Raji (cell line): ENCODE data around the gene FAM170B.

Experiments
- POLR2A ChIP-seq: IDR thresholded peaks from 2 replicates; pipeline ENCODE4 v1.6.1; 2011; ENCODE audit warnings: low read depth, low read length, control low read depth; ENCODE audit not compliant: insufficient read depth

Gene FAM170B

DNA sequence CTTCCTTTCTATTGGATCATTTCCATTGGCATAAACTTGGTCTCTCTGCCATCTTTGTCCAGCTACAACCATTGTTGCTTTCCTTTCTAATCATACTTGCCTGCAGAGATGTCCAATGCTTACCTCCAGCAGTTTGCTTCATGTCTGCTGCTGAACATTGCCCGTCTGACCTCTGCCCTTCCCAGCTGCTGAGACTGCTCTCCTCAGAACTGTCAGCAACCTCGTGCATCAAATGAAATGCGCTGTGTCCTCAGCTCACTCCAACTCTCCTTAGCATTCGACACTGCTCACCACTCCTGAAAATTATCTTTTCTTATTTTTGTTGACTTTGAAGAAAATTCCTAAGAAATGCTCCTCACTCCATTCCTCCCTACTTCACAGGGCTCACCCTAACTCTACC is 5.0 kb downstream of the FAM170B start:
- no peak for TF ChIP-seq POLR2A

DNA sequence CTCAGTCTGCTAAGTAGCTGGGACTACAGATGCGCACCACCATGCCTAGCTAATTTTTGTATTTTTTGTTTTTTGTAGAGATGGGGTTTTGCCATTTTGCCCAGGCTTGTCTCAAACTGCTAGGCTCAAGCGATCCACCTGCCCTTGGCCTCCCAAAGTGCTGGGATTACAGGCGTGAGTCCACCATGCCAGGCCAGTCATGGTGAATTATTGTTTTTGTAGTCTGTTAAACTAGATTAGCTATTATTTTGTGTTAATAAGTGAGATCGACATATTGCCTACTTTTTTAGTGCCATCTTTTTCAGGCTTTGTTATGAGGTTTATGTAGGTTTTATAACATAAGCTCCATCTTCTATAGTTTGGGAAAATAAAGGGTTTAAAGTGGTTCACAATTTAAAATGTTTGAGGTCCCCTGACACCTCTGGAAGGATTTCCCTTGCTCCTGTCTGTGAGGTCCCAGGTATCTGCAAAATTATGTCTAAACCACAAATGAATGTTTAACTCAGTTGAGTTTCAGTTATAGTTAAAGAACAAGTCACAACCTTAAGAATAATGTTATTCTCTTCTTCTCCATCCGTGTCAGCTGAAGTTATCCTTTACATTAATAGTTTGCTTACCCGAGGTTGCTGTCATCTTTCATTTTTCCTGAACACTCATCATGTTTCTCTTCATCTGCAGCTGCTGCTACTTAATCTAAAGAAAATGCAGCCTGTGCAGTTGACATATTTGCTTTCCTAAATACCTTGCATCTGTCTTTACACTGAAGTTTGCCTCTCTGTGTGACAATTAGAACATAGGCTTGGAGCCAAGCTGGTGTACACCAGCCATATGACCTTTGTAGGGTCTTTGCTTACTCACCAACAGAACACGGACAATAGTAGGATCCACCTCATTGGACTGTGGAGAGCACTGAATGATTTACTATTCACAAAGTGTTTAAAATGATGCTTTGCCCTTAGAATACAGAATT is 9.6 kb downstream of the FAM170B start:
- TF ChIP-seq POLR2A: no peak

DNA sequence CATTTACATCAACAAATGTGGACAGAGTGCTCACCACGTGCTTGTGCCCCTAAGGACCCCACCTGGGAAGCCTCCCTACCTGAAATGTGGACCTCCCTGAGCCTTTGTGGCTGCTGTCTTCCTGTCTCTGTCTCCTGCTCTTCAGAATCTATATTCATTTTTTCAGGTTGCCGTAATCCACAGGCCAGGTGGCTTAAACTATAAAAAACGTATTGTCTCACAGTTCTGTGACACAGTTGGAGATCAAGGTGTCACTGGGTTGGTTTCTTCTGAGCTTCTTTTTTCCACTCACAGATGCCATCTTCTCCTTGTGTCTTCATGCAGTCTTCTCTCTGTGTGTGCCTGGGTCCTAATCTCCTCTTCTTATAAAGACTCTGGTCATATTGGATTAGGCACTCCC is 12.9 kb downstream of the FAM170B start:
- TF ChIP-seq POLR2A: no peak

DNA sequence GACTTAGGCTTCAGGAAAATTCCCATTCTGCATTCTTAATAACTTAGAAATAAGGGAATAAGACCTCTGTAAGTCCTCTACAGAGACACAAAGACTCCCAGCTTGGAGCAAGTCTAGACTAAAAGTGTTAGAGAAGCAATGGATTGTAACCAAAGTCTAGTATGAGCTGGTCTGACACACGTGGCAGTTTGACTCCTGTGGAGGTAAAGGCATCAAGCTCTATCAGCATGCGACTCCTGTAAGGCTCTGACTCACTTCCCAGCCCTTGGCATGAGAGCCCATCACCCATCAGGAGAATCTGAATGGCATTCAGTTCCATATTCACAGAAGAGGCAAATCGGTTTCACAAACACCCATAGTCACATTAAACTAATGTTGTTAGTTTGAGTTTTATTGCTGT is 14.1 kb downstream of the FAM170B start:
- TF ChIP-seq POLR2A: no peak

DNA sequence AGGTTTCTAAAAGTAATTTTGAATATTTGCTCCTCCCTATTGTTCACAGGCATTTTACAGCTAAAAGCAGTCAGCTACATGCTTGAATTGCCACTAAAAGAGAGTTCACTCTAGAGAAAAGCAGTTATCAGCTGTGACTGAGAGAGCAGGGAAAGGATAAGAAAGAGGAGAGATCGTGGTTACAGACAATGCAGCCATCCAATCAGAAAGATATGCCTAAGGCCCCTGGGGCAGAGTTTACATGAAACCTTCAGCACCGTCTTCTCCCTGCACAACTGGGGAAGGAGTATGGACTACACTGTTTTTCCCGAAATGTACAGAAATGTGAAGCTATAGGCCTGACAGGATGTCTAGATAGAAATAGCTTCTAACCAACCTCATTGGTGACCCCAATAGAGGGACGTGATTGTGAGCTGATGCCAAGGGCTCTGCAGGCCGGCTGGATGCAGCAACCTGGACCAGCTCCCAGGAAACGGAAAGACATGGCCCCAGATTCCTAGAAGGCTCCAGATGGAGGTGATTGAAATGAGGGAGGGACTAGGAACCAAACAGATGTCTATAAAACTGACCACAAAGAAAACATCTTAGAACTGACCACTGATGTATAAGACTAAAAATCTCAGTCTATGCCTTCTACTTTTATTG is 15.3 kb downstream of the FAM170B start:
- no peak for TF ChIP-seq POLR2A

DNA sequence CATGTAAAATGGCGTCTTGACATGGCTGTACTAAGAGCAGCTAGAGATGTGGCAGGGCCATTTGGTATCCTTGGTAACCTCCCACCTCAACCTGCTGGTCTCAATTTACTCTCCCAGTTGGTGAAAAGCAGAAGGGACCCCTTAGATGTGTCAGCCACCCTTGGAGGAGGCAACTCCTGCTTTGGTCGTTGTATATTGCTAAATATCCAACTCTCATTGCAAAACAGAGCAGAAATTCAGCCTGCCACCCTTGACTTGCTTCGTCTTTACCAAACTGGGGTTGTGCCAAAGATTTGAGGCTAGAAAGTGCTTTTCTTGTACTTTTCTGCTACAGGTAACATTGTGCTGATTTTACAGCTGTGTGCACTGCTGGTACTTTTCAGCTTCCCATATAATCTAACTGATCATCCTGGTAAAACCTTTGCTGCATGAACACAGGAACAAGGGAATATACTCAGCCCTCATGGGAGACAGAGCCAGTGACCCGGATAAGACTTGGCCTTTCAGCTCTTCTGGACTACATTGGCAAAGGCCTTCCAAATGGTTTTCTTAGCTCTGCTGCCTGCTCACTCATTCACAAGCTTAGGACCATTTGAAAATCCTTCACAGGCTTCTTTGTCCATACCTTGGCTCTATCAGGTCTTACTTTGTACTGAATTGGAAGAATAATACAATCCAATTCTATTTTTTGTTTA is 16.3 kb downstream of the FAM170B start:
- no peak for TF ChIP-seq POLR2A

DNA sequence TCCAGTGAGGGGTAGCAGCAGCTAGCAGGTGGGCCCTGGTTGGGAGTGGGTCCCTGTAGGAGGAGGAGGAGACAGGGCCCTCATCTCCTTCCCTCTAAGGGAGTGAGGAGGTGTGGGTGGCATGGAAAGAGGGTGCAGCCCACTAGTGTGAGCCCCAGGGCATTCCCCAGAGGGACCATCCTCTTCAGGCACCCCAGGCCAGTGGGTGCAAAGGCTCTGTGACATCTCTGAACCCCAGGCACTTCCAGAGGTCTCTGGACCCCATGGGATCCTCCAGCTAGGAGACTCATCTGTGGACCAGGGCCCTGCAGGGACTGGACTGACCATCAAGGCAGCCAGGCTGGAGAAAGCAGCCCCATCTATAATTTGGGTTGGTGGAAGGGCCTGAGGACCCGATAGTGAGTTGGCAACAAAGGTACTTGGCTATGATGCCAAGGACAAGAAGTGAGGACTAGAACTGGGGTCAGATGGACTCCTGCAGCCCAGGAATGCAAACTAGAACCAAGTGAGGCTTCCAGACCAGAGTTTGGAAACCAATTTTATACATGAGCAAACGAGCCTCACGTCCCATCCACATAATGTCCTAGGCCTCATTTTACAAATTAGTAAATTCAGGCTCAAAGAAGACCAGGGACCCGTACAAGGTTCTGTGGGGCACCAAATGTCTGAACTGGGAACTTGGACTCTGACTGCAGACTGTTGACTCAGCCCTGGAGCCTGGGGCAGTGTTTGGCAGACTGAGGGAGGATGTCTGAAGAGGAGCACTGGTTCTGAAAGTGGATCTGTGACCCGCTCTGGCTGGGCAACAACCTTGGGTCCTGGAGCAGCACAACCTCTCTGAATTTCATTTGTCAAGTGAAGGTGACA is 17.1 kb downstream of the FAM170B start:
- TF ChIP-seq POLR2A: no peak

DNA sequence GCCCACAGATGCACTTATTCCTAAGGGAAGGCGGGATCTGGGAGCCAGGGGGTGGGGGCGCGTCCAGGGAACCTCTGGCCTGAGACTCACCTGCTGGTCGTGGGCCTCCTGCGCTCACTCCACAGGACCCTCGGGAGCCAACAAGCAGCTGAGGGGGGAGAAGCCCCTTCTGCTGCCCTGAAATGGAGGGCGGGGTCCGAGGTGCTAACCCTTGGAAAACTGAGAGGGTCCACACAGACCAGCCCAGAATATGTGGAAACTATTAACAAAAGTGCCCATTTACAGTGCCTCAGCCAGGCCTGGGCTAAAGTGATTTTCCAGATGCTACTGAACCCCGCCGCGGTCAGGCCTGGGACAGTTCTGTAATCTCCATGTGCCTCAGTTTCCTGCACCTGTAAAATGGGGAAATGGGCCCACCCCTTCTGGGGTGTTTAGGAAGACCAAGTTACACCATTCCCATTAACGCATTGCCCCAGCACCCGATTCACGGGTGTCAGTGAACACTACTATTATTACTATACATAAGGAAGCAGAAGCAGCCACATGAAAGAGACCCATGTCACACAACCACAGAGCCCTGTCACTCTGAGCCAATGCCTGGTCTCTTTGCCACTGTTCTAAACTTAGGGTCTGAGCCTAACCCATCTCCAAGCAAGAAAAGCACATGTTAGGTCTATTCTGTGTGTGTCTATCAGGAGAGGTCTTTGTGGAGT is 17.9 kb downstream of the FAM170B start:
- TF ChIP-seq POLR2A: no peak

DNA sequence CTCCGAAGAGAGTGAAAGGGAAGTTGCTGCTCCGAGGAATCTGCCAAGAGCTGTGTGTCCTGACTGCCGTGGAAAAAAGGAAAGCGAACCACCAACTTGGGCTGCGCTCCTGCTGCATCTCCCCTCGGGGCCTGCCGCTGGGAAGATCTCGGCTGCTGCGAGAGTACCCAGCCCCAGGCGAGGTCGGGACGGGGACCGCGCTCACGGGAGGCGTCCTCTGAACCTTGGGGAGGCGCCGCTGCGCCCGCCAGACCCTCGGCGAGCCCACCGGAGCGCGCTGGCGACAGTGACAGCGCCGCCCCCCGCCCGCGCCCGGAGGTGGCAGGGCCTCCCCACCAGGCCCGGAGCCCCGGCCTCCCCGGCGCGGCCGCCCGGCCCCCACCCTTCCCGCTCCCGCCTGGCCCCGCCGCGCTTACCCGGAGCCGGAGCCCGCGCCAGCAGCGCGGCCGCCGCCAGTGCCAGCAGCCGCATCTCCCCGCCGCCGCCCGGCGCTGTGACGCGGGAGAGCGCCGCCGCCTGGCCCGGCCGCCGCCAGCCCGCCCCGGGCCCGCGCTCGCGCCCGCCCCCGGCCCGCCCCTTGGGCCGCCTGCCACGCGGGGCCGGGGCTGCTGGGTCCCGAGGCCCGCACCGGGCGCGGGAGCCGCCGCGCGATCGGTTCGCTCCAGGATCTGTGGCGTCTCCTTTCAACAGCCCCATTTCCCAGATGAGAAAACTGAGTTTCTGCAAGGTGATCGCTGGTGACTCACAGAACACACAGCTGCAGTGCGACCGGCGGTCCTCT is 18.6 kb downstream of the FAM170B start, which contains the start of gene VSTM4:
VSTM4 (minus strand) TSS at position 508 of the 781 bp plus-strand sequence; CDS start at position 471, 37 bp downstream.
- TF ChIP-seq POLR2A: no peak

DNA sequence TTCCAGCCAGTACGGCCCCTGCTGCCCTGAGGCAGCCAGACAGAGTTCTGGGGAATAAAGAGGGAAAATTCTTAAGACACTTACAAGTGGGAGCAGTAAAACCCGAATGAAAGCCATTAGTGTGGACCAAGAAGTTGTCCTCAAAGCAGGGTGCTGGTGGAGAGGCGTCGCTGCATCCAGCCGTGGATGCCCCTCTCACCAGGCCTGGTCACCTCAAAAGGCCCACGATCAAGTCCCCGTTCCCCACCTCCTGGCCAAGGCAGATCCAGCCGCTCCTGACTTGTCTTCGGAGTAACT is 19.2 kb downstream of the FAM170B start:
- no peak for TF ChIP-seq POLR2A

DNA sequence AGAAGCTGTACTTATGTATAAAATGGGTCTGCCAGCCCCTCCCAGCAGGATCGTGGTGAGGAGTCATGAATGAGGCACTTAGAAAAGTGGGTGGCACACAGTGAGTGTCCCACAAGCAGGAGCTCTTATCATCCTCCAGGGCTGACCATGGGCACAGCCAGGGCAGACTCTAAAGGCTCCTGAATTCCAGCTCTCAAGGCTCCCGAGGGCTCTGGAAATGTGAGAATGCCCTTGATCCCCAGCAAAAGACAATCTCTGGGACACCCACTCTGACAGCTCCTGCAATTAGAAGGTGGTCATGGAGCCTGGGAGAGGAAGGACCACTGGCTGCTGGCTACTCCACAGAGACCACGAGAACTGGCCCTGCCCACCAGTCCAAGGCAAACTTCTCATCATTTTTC is 20.1 kb downstream of the FAM170B start:
- no peak for TF ChIP-seq POLR2A

DNA sequence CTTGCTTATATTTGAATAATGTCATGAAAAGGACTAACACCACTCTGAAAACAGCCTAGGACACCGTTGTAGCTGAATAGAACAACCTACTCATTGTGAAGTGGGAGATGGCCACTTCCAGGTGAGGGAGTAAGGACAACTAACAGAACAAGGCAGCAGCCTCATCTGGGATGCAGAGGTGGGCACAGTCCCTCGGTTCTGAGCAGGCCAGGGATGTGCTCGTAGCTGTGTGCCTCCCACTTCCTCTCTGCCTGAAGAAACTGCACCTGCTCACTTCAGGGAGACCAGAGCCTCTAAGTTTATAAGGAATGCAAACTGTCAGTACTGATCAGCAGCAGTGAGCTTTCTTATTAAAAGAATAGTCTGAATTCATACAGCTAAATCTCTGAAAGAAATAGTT is 21.0 kb downstream of the FAM170B start:
- TF ChIP-seq POLR2A: no peak

DNA sequence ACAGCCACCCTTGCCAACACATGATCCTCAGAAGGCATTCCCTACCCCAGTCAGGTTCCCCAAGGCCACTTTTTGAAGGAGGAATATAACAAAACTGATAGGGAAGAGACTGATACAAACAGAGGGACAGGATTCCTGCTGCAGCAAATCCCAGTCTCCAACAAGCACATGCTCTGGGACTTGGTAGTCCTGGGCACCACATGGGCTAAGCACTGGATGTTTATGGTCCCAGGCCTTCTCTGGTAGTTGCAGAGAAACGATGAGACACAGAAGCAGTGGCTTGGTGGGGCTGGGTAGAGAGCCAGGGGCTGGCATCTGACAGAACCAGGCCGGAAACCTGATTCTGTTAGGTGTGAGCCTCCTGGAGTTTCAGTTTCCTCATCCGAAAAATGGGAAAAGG is 21.7 kb downstream of the FAM170B start:
- TF ChIP-seq POLR2A: no peak
